Stimulated activated CD4-positive, alpha-beta T cell treated with anti-CD3 and anti-CD28 coated beads, Interleukin-1b, Interleukin-23, amount 100 ng/mL, for 4 hours (primary cell): ENCODE data around the gene PAF1.
"Not testable (repeated sequence)": the region's sequence is repeated elsewhere in the genome, so short reads cannot be mapped to it uniquely, and the experiment has no call there.

ENCODE experiments used
- DNase-seq, 2 donors: peaks; one replicate each; pipeline ENCODE4 v3.0.0-alpha.2; 2020; ENCODE audit warnings: low read depth in 2 of 2

The PAF1 gene

DNA sequence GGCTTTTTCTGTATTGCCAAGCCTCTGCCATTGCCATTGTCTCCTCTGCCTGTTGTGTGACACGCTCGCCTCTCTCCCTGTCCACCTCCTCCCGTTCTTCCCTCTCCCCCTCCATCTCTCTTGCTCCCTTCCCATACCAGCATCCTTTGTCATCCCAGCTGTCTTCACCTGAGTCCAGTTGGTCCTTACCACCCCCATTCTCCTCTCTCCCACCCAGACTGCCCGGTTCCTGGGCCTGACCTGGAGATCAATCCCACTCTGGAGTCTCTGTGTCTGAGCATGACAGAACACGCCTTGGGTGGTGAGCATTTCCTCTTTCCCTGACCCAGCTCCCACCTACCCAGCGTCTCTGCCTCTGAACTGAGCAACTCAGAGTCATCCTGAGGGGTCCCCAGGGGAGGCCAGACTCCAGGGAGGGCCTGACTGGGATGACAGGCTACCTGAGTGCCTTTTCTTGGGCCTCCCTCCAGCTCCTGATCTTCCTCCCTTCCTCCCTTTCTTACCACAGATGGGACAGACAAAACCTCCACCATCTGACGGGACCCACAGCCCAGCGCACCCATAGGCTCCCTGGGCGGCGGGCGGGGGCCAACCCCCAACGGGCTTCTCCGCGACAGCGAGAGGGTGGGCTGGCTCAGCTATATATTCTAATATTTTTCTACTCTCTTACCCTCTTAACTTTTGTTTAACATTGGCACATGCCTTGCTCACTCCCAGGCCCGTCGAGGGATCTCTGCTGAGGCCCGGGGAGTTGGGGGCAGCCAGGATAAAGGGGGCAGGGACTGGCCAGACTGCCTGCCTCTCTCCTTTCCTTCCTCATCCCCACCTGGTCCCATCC lies 7.7 kb downstream of the PAF1 start:
- no peak for DNase-seq

DNA sequence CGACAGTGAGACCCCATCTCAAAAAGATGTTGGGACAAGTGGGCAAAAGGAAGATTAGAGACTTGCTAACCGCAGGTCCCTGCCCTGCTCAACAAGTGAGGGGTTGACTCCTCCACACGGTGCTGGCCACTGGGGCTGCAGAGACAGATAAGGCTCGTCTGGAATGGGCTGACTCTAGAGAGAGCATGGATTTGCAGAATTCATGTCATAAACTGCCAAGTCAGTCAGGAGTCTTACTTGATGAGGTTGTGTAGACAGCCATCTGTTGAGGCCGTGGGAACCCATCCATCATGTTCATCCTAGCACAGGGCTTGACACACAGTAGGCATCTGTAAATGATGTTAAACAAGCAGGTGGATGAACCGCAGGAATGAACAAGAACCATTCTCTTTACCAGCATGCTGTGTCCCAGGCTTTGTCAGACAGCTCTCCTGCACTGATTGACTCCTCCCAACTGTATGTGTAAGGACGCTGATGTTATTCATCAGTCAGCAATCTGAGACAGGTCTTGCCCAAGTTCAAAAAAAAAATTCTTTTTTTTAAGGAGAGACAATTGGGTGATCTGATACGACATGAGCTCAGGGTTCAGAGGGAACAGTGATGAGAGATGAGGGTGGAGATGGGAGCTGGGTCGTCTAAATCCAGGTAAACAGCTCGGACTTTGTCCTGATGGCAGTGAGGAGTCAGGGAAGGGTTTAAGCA lies 8.8 kb downstream of the PAF1 start:
- DNase-seq: no peak

DNA sequence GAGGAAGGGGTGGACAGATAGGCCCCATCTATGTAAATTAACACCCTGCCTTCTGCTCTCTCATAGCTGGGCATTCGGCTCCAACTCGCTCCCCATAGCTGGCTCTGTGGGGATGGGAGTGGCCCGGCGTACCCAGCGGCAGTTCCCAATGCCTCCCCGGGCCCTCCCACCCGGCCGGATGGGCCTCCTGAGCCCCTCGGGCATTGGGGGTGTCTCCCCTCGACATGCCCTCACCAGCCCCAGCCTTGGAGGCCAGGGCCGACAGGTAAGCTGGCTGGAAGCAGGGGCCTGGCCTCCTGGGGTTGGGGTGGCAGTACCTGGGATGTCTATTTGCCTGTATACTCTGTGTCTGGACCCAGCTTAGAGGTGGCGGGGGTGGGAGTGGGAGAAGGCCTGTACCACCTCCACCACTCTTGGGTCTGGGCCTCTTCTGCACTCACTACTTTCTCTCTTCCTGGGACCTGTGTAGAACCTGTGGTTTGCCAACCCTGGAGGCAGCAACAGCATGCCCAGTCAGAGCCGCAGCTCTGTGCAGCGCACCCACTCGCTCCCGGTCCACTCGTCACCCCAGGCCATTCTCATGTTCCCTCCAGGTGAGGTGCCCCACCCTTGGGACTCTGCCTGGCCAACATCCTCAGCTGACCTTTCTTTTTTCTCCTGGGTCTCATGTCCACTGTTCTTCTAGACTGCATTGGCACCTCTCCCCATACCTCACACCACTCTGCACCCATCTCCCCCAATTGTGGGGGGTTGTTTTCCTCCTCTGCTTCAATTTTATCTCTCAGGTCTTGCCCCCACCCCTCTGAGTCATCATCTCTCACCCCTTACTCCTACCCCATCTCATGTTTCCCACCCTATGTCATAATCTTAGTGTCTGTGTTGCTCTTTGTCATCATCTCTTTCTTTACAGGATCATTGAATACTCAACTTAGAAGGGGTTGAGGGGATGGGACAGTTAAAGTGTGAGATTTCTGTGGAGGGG lies 10.1 kb downstream of the PAF1 start:
- DNase-seq: no peak

DNA sequence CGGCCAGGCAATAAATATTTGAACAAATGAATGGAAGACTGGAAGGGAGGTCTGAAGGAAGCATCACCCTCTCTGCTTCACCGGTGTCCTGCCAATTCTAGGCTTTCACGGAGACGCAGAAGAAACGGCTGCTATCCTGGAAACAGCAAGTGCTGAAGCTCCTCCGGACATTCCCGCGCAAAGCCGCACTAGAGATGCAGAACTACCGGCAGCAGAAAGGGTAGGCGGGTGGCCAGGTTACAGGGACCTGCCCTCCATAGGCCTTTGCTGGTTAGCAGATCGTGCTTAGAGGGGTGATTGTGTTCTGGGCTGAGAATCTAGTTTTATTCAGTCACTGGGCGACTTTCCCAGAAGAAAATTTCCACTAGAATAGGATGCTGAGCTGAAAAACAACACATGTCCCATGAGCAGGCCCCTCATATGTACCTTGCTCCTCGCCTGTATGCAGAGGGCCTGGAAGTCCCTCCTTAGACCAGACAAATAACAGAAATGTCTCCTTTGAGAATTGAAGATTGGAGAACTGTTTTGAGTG lies 11.0 kb downstream of the PAF1 start:
- DNase-seq: no peak

DNA sequence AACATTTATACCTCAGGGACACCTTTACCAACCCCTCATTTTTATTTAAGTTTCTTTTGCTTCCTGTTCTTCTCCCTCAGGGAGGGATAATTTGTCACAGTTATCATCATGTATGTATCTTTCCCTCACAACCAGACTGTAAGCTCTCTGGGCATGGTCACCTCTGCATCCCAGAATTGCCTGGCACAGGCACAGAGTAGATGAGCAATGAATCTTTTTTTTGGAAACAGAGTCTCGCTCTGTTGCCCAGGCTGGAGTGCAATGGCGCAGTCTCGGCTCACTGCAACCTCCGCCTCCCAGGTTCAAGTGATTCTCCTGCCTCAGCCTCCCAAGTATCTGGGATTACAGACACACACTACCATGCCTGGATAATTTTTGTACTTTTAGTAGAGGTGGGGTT lies 11.5 kb downstream of the PAF1 start:
- not testable (repeated sequence) for DNase-seq

DNA sequence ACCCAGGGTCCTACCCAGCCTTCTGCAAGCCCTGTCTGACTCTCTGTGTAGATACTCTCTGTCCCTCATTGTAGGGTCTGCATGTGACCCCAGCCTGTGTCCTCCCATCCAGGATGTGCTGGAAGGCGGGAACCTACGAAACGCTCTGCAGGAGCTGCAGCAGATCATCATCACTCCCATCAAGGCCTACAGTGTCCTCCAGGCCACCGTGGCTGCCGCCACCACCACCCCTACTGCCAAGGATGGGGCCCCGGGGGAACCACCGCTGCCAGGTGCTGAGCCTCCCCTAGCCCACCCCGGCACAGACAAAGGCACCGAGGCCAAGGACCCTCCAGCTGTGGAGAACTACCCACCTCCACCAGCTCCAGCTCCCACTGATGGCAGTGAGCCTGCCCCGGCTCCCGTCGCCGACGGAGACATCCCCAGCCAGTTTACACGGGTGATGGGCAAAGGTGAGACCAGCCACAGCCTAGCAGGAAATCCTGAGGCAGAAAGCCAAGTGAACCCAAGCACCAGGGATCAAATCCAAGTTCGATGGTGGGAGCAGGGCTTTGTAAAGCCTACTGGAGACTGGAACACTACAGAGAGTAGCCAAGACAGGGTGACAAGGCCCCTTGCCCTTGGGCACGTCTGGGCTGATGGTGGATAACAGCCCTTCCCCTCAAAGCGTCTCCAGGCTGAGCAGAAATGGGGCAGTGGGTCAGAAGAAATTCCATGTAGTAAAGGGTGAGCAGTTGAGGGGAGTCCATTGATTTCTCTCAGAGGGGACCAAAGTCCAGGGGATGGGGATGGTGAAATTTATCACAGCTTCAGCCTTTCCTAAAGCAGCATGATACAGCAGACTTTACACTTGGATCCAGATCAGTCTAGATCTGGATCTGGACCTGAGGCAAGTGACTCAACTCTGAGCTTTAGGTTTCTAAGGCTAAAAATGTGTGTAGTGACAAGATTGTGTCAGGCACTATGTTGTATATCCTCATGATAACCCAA lies 13.2 kb downstream of the PAF1 start:
- DNase-seq: no peak

DNA sequence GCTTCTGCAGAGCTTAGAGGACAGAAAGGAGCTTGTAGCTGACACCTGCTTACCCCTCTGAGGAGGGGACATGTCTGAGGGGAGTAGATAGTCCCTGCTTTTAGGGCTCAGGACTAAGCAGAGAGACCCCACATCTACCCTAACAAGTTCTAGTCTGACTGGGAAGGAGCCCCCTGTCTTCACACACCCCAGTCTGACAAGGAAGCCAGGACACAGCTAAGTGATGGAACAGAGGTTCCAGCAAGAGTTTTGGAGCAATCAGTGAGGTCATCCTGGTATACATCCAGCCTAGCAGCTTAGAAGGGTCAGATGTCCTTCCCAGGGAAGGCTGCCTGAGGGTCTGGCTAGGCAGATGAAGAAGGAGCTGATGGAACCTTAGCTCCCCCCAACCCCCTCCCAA lies 15.0 kb downstream of the PAF1 start:
- DNase-seq: no peak

DNA sequence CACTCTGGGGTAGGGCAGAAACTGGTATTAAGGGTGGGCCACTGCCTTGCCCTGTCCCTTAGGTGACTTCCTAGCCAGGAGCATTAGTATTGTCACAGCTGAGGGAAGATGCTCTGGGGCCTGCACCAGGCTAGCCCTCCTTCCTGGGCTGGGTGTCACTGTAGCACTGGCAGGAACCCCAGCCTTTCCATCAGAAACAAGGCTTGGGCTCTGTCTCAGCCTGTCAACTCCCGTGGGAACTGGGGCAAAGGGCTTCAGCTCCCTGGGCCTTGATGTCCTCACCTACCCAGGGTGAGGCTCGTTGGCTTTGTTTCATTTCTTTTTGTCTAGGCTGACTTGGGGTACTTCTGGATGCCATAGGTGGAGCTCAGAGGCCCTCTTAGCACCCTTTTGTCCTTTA lies 18.0 kb downstream of the PAF1 start:
- DNase-seq: no peak

DNA sequence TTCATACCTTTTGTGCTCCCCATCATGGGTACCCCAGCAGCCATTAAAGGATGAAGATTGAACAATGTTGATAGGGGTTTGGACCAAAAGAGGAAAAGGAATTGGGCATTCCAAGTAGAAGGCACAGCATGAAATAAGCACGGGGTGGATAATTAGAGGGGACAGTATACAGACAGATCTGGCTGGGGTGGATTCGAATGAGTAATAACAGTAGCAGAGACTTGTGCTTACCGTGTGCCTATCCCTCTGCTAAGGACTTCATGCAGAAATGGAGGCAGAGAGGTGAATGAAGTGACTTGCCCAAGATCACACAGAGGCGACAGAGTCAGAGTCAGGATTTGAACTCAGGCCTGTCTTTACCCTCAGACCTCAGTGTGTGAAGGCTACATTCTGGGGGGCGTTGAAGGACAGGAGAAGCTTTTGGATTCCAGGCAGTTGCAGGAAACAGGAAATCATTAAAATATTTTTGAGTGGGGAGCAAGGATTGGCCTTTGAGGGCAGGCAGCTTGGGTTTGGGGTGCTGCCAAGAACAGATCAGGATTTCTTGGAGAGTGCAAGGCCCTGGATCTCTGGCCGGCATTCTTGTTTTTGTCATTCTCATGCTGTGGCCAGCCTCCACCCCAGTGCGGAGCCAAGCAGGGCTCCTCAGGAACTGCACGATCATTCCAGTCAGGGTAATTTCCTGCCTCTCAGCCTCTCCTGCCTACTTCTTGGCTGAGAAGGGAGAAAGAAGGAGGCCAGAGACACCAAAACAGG lies 18.7 kb downstream of the PAF1 start:
- DNase-seq: no peak

DNA sequence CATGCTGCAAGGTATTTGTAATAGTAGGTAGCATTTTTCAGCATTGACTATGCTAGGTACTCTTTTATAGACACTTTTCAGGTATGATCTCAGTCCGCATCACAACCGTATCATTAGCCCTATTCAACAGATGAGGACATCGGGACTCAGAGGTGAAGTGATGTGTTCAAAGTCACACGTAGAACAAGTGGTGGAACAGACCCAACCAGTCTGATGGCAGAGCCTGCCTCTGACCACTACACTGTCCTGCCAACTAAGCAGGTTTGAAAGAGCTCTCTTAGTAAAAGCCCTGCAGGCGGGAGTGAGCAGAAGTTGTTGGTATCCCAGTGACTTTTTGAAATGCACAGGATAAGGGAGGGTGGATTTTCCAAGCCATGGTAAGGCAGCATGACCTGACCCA lies 20.2 kb downstream of the PAF1 start:
- DNase-seq: no peak

DNA sequence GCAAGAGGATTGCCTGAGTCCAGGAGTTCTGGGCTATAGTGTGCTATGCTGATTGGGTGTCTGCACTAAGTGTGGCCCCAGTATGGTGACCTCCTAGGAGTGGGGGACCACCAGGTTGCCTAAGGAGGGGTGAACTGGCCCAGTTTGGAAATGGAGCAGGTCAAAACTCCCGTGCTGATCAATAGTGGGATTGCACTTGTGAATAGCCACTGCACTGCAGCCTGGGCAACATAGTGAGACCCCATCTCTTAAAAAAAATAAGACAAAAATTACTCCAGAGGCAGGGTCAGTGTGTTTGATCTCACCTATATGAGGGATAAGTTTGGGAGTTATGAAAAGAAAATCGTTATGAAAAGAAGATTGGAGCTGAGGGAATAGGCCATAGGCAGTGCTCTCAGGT lies 21.7 kb downstream of the PAF1 start:
- DNase-seq: no peak

DNA sequence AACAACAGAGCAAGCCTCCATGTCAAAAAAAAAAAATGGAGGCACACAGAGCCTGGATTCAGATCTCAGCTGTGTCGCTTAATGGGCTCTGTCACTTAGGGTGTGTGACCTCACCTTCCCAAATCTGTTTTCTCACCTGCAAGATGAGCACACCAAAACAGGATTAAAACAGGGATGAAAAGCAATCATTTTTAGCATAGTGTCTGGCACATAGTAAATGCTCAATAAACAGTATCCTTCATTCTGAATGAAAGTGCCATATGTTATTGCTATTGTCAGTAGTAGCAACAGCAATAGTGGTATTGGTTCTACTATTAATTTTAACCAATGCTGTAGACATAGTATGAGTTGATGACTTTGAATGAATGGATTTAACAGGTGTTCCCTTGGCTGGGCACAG lies 25.4 kb downstream of the PAF1 start:
- no peak for DNase-seq

DNA sequence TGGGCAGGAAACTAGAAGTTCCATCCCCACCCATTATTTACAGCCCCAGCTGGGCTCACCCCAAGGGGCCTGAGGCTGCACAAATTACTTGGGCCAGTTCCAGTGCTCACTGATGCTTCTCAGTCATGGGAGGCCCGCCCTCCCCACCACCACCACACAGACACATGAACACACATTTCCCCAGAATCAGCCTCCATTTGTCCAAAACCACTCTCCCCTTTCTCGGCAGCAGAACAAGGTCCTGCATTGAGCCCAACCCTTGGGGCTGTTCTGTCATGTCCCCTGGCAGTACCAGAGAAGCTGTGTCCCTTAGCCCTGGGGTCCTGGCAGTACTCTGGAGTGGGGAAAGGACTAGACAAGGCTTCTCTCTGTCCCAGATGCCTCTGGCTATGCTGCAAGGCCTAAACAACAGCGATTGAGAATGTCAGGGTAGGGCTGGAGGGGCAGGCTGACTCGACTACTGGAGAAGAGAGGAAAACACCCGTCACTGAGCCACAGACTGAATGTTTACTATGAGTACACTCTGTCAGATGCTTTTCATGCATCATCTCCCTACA lies 26.9 kb downstream of the PAF1 start:
- no peak for DNase-seq

DNA sequence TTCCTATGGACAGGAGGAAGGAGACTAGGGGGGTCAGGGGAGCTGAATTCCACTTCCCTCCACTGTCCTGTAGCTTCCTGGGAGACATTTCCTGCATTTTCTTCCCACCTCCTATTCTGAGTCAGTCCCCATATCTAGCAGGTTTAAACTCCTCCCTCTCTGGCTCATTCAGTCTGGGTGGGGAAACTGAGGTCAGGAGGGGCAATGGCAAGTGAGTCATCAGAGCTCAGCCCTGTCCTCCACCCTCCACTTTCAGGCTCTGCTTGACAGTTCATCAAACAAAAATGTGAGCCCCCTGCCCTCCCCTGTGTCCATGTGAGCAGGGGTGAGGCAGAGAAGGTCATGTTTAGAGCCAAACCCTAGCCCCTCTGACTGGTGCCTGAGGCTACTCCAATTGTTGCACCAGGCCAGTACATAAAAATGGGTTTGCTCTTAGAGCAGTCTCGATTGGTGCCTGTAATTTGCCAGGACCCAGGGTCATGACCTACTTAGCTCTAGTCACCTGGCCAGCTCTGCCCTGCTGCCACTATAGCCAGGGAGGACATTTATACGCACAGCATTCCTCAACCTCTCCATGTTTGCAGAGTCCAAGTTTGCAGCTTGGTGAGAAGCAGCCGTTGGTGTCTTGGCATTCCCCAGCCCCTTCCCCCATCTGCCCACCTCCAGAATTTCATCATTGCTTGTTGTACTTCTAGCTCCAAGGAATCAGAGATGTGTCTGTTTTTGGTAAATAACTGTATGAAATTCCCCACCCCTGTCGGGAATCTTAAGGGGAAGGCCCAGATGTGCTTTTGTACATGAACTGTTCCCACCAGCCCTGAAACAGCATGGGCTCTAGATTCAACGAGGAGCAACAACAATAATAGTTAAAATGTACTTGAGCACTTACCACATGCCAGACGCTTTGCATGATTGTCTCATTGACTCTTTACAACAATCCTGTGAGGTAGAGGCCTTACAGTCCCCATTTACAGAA lies 27.9 kb downstream of the PAF1 start:
- DNase-seq: no peak

DNA sequence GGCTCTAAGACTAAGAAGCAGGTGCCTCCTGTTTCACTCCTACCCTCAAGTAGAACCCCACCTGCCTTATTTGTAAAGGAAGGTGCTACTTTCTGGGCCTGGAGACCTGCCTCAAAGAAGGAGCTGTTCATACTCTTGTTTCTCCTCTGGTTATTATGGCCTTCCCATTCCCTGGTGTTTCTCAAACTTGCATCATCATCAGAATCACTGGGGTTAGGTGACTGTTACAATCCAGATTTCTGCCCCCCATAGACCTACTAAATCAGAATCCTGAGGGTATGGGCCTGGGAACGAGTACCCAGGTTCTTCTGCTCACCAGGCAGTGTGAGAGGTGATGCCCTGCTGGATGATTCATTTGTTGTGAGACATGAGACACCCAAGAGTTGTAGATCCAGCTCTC lies 30.3 kb downstream of the PAF1 start:
- no peak for DNase-seq

DNA sequence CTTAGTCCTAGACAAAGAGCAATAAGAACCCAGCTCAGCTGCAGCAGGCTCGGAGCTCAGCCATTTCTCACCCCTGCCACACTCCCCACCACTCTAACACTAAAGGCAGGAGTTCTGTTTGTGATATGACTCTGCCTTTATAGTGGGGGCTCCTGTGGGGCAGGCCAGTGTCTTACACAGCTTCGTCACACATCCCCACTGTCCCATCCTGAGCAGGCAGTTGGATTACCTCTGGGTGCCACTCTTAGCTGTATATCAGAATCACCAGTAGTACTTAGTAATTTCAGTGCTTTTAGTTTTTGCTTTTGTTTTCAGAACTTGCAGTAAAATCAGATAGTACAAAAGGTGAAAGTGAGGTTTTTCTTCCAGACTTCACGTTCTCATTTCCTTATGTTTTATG lies 31.9 kb downstream of the PAF1 start:
- DNase-seq: no peak

DNA sequence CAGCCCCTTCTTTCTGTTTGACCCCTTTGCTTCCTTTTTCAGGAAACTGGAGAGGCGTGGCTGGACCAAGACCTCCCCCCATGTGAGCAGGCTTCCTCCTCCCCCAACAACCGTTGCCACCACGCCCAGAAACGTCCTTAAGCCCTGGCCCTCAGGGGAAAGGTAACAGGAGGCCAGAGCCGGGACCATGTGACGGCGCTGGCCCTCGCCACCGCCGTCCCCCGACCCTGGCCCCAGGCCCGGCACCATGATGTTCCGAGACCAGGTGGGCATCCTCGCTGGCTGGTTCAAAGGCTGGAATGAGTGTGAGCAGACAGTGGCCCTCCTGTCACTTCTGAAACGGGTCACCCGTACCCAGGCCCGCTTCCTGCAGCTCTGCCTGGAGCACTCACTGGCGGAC lies 34.3 kb downstream of the PAF1 start:
- no peak for DNase-seq

DNA sequence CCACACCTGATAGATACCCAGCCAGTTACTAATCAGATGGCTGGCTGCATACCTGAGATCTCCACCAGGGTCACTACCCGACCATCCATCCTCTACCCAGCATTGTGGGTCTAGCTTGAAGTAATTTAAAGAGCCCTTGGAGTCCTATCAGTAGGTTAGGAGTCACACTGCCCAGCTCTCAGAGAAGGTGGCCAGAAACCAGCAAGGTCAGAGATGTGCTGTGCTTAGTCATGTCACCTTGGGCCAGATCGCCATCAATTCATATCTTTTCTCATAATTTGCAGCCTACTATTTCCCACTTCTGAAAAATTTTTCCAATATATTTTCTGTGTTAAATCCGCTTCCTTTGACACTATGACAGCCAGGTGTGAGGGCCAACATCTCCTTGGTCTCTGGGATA lies 34.8 kb downstream of the PAF1 start:
- no peak for DNase-seq

DNA sequence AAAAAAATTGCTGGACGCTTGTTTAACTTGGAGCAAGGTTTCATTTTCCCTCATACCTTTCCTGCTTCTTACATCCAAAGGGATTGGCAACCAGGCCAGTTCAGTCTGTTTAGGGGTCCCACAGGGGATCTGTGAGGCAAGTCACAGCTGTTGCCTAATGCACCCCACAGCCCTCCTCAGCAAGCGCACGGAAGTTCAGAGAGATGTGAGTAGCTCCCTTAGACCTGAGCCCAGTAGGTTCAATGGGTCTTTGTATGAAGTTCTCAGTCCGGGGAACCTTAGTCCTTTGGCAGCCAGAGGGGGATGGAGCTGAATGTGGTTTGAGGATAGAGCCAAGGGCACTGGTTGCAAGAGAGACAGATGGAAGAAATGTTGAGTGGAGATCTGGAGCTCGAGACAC lies 35.7 kb downstream of the PAF1 start:
- no peak for DNase-seq
